ENCODE data around the gene CEP76. TPM values are rescaled to one million over a fixed set of nuclear protein-coding genes. Genes with fewer than 3 reads are reported as not detected.

CEP76 gene
- total and polyA plus RNA-seq, 7 donors: 2.3 to 6.4 (median 4.2) TPM

DNA sequence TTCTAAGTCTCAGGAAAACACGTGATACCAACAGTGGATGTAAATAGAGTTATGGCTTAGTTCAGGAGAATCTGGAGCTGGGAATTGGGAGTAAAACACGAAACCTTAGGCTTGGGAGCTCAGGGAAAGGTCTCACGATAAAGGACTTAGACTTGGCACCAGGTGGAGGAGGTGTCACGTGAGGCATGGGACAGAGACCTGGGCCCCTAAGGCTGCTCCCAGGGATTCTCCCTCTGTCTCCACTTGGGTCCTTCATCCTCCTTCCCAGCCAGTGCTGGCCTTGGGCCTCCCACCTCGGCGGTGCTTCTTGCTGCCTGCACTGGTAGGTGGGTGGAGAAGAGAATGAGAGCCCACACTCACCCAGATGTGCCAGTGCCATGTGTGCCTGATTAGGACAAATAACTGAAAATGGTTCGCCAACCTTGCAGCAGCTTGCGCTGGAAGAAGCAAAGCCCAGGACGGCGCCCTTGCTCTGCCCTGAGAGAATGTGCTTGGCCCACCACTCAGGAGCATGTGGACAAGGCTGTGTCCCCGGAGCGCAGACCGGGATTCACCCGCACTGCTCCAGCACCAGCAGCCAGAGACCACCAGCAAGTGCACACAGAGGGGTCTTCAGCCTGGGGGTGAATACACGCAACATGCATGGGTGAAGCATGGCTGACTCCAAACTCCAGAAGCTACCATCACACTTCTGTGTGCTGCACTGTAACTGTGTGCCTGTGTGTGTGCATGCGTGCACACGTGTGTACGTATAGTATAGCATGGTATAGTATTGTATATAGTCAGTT is 48.4 kb upstream of the CEP76 start:
- Histone ChIP-seq H3K4me1 (no peaks in the 10 kb centered on the region), H3K27ac (no peak overlapping the region), H3K4me3 (no peak overlapping the region), H3K27me3 (ENCODE audit: insufficient read depth in 3 of 3, low read length in 2 of 3) (no peaks in the 10 kb centered on the region), H3K9me3 (no peaks in the 10 kb centered on the region), H3K36me3 (ENCODE audit: insufficient read depth in 1 of 2, low read depth in 1 of 2) (no peaks in the 10 kb centered on the region)
- DNase-seq (no peak), ATAC-seq (no peak)
- TF ChIP-seq, protein P1, sequence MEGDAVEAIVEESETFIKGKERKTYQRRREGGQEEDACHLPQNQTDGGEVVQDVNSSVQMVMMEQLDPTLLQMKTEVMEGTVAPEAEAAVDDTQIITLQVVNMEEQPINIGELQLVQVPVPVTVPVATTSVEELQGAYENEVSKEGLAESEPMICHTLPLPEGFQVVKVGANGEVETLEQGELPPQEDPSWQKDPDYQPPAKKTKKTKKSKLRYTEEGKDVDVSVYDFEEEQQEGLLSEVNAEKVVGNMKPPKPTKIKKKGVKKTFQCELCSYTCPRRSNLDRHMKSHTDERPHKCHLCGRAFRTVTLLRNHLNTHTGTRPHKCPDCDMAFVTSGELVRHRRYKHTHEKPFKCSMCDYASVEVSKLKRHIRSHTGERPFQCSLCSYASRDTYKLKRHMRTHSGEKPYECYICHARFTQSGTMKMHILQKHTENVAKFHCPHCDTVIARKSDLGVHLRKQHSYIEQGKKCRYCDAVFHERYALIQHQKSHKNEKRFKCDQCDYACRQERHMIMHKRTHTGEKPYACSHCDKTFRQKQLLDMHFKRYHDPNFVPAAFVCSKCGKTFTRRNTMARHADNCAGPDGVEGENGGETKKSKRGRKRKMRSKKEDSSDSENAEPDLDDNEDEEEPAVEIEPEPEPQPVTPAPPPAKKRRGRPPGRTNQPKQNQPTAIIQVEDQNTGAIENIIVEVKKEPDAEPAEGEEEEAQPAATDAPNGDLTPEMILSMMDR (IDR thresholded peaks at IDR 0.05): no peak
- intact Hi-C loops (cut with DNase I): no loop called here
- 88% methylated on average over 18 of the region's 18 CpGs for WGBS, 3 donors

GRCh38 chr18:12750076-12750714 is 47.7 kb upstream of the CEP76 start:
- ATAC-seq (no peak), DNase-seq (no peak)
- Histone ChIP-seq H3K27me3 (ENCODE audit: insufficient read depth in 3 of 3, low read length in 2 of 3) (no peaks in the 10 kb centered on the region), H3K27ac (no peak overlapping the region), H3K4me1 (no peaks in the 10 kb centered on the region), H3K36me3 (ENCODE audit: insufficient read depth in 1 of 2, low read depth in 1 of 2) (no peaks in the 10 kb centered on the region), H3K9me3 (no peaks in the 10 kb centered on the region), H3K4me3 (no peak overlapping the region)
- TF ChIP-seq, protein P1 (IDR thresholded peaks at IDR 0.05): no peak
- intact Hi-C loops (cut with DNase I): no loop called here
- WGBS, 3 donors: 54 to 62% (median 58%) methylated on average over 14 of the region's 14 CpGs

DNA sequence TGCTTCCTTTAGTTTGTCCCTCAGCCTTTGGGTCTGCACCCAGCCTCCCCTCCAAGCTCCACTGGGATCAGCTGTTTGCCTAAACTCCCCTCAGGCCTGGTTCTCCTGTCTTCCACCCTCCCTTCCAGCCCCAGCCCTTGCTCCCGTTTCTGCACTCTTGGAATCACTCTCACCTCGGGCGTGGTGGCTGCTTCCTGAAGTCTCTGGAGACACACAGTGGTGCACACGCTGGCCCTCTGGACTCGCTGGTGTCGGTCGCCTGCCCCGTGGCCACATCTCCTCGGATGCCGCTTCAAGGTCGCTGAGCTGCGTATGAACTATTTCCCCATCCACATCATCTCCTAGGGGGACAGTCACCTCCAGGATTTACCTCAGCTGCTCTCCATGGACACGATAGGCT is 46.6 kb upstream of the CEP76 start:
- Histone ChIP-seq H3K9me3 (no peaks in the 10 kb centered on the region), H3K27me3 (ENCODE audit: insufficient read depth in 3 of 3, low read length in 2 of 3) (no peaks in the 10 kb centered on the region), H3K4me1 (no peaks in the 10 kb centered on the region), H3K4me3 (no peak overlapping the region), H3K36me3 (ENCODE audit: insufficient read depth in 1 of 2, low read depth in 1 of 2) (no peaks in the 10 kb centered on the region), H3K27ac (no peak overlapping the region)
- intact Hi-C loops (cut with DNase I): loop anchor here in 1 of 2 donors (10.0 kb wide), 1 partner anchor 146 kb away; no protein-coding TSS in a partner anchor
- DNase-seq: no peak
- WGBS, 3 donors: 69 to 73% (median 70%) methylated on average over 13 of the region's 13 CpGs
- ATAC-seq: no peak
- TF ChIP-seq, protein P1 (IDR thresholded peaks at IDR 0.05): no peak

DNA sequence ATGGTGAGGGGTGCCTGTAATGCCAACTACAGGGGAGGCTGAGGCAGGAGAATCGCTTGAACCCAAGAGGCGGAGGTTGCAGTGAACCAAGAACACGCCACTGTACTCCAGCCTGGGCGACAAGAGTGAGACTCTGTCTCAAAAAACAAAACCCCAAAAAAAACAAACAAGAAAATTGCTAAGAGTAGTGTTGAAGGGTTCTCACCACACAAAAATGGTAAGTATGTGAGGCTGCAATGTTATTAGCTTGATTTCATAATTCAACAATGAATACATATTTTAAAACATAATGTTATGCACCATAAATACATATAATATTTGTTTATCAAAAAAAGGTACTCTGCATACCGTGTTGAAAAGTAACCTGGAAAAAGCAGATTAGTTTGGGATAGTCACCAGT is 46.1 kb upstream of the CEP76 start:
- Histone ChIP-seq H3K27ac (no peak overlapping the region), H3K36me3 (ENCODE audit: insufficient read depth in 1 of 2, low read depth in 1 of 2) (no peaks in the 10 kb centered on the region), H3K9me3 (no peaks in the 10 kb centered on the region), H3K4me3 (no peak overlapping the region), H3K27me3 (ENCODE audit: insufficient read depth in 3 of 3, low read length in 2 of 3) (no peaks in the 10 kb centered on the region), H3K4me1 (no peaks in the 10 kb centered on the region)
- intact Hi-C loops (cut with DNase I): loop anchor here in 1 of 2 donors (10.0 kb wide), 1 partner anchor 146 kb away; no protein-coding TSS in a partner anchor
- DNase-seq (no peak), ATAC-seq (no peak)
- TF ChIP-seq, protein P1 (IDR thresholded peaks at IDR 0.05): no peak
- 85 to 90% (median 88%) methylated on average over 5 of the region's 5 CpGs for WGBS, 3 donors
